A549 (cell line): ENCODE measurements around the gene SHC4. TPM values are rescaled to one million over a fixed set of nuclear protein-coding genes. Genes with fewer than 3 reads are reported as not detected.

ENCODE experiments used
- ATAC-seq, 2 experiments: fragments of 200-7000 bp in 1 of 2; fragments of >200 bp in 1 of 2; cut with Nextera tagmentation in 1 of 2; cut with Tn5 transposase in 1 of 2; 3 replicates each; pipeline versions ENCODE4 v1.8.0 to v1.9.1; 2018 to 2020; ENCODE audit warnings: mild to moderate bottlenecking in 1 of 2, moderate library complexity in 1 of 2
- CTCF ChIA-PET: fragments of 300-600 bp; sonication (Branson Sonifier 250); formaldehyde crosslinking; extraction: SDS; loops from one replicate; lab custom pipeline; 2021; ENCODE audit warnings: antibody characterized with exemption, inconsistent platforms; lab: Yijun Ruan, JAX
- POLR2A ChIA-PET: fragments of 350-600 bp; formaldehyde crosslinking; extraction: SDS; loops from one replicate; lab custom pipeline; 2021; ENCODE audit warnings: antibody characterized with exemption, inconsistent platforms; lab: Yijun Ruan, JAX
- DNase-seq, 2 experiments: peaks; one replicate each; pipeline versions ENCODE4 v3.0.0 to v3.0.0-alpha.2; 2011 to 2016; ENCODE audit warnings: low read depth in 1 of 2, low spot score in 1 of 2
- FAIRE-seq: peaks from 2 replicates; lab custom pipeline; 2011; peaks lifted over from hg19 to GRCh38; lab: Jason Lieb, UNC
- H3K27ac ChIP-seq, 2 experiments: fragments of >200 bp; sonication (Bioruptor Twin); formaldehyde crosslinking; 3 replicates each; pipeline ENCODE4 v1.5.1; 2016 to 2017
- H3K4me1 ChIP-seq: fragments of >200 bp; sonication (Bioruptor Twin); formaldehyde crosslinking; 3 replicates; pipeline ENCODE4 v1.6.1; 2016
- H3K4me2 ChIP-seq: fragments of >200 bp; sonication (Bioruptor Twin); formaldehyde crosslinking; 3 replicates; pipeline ENCODE4 v1.6.1; 2016
- H3K4me3 ChIP-seq: fragments of >200 bp; sonication (Bioruptor Twin); formaldehyde crosslinking; 3 replicates; pipeline ENCODE4 v1.5.1; 2016
- H3K9me3 ChIP-seq: fragments of >200 bp; sonication (Bioruptor Twin); formaldehyde crosslinking; 3 replicates; pipeline ENCODE4 v1.6.1; 2016
- ATOH8 ChIP-seq: fragments of 250-450 bp; sonication (Bioruptor Pico); IDR thresholded peaks from 2 replicates; pipeline ENCODE4 v1.5.0; 2020; ENCODE audit warnings: low read depth, mild to moderate bottlenecking, moderate library complexity
- BCL3 ChIP-seq: fragments of >200 bp; sonication (Bioruptor Twin); formaldehyde crosslinking; IDR thresholded peaks from 3 replicates; pipeline ENCODE4 v1.6.1; 2016
- BHLHE40 ChIP-seq: IDR thresholded peaks from 2 replicates; pipeline ENCODE4 v1.6.1; 2012; ENCODE audit warnings: low read depth, low read length, inconsistent platforms
- CBX2 ChIP-seq: fragments of 200-600 bp; sonication (generic); IDR thresholded peaks from 2 replicates; pipeline ENCODE4 v1.6.1; 2016; ENCODE audit warnings: low read depth, mild to moderate bottlenecking, borderline replicate concordance
- CBX8 ChIP-seq: fragments of 200-600 bp; sonication (generic); IDR thresholded peaks from 2 replicates; pipeline ENCODE4 v1.6.1; 2016
- EHMT2 ChIP-seq: fragments of 200-600 bp; sonication (generic); IDR thresholded peaks from 2 replicates; pipeline ENCODE4 v1.6.1; 2016; ENCODE audit warnings: antibody characterized with exemption, low read depth, mild to moderate bottlenecking, moderate library complexity
- EP300 ChIP-seq, 2 experiments: fragments of >200 bp; sonication (Bioruptor Twin); formaldehyde crosslinking; IDR thresholded peaks; 2 replicates in 1 of 2; 3 replicates in 1 of 2; pipeline ENCODE4 v1.6.1; 2016 to 2017
- FOSL2 ChIP-seq, 2 experiments: fragments of 450-650 bp in 1 of 2; fragments of >200 bp in 1 of 2; sonication (Bioruptor Twin) in 1 of 2; formaldehyde crosslinking; IDR thresholded peaks; 2 replicates each; pipeline versions ENCODE4 v1.5.0 to v1.6.1; 2016 to 2020; ENCODE audit warnings: mild to moderate bottlenecking in 1 of 2, moderate library complexity in 1 of 2
- MAFK ChIP-seq: fragments of 450-650 bp; IDR thresholded peaks from 2 replicates; pipeline ENCODE4 v1.6.1; 2014; ENCODE audit not compliant: partially characterized antibody
- NFE2L2 ChIP-seq: fragments of 150-350 bp; conservative IDR thresholded peaks from 2 replicates; pipeline ENCODE4 v1.6.1; 2014; ENCODE audit warnings: low read length
- PBX3 ChIP-seq: IDR thresholded peaks from 2 replicates; pipeline ENCODE4 v1.6.1; 2012
- PHF8 ChIP-seq: fragments of 200-600 bp; sonication (generic); IDR thresholded peaks from 2 replicates; pipeline ENCODE4 v1.6.1; 2016; ENCODE audit warnings: low read depth, mild to moderate bottlenecking, antibody characterized with exemption, moderate library complexity, borderline replicate concordance
- POLR2AphosphoS2 ChIP-seq: conservative IDR thresholded peaks from 2 replicates; pipeline ENCODE4 v1.6.1; 2012; ENCODE audit warnings: low read length, improper control_type of control experiment, inconsistent platforms
- RFX5 ChIP-seq: fragments of 450-650 bp; IDR thresholded peaks from 2 replicates; pipeline ENCODE4 v1.7.1; 2014; ENCODE audit warnings: antibody characterized with exemption, mild to moderate bottlenecking, moderate library complexity
- USF2 ChIP-seq: fragments of 450-650 bp; IDR thresholded peaks from 2 replicates; pipeline ENCODE4 v1.6.1; 2014; ENCODE audit warnings: antibody characterized with exemption
- WGBS: methylation state at CpG from one replicate; pipeline ENCODE4 v1.1.6; 2017; ENCODE audit errors: missing lambda C conversion rate; 5-methylcytosine and 5-hydroxymethylcytosine counted together
- polyA plus RNA-seq, 4 experiments: library from polyadenylated mRNA; depleted of rRNA in 3 of 4; stranded (reverse); fragments of >200 nt; fragmentation: RNase III in 1 of 4; extraction: RNeasy Plus Mini Kit Qiagen cat#74134 plus additional on column Dnase treatment in 1 of 4; gene quantifications; 2 replicates in 3 of 4; 3 replicates in 1 of 4; pipeline ENCODE4 v1.2.3, GENCODE V29; 2011 to 2017

Gene SHC4
- polyA plus RNA-seq, 2 of the 4 experiments (the other 2 are of a cell fraction), result 0.08 to 0.16 TPM

GRCh38 chr15:48800811-48801455 is 162.8 kb downstream of the SHC4 start (continued):
- TF ChIP-seq PBX3 (no peak), CBX8 (no peak), EHMT2 (no peak), FOSL2 (IDR thresholded peaks at IDR 0.05) (no peak), FOSL2 (CRISPR knock-in tag; IDR thresholded peaks at IDR 0.05) (no peak), ATOH8 (CRISPR knock-in tag) (no peak), NFE2L2 (no peak), MAFK (no peak)

GRCh38 chr15:48800245-48800644 is 163.5 kb downstream of the SHC4 start:
- Histone ChIP-seq H3K27ac (no peak overlapping the region), H3K4me3 (no peak overlapping the region), H3K4me1 (peaks cover 19% of the 10 kb centered on the region; the same call in 2 of the 3 replicates), H3K4me2 (no peak overlapping the region), H3K9me3 (no peaks in the 10 kb centered on the region)
- DNase-seq (no peak), FAIRE-seq (no peak), ATAC-seq (no peak)
- TF ChIP-seq RFX5 (no peak), CBX2 (no peak), BCL3 (no peak)
- 68% methylated on average over 1 of the region's 1 CpG for WGBS
- ChIA-PET POLR2A (no interaction called here), CTCF (interaction anchor here (1.2 to 2.6 kb wide), 2 partner anchors 61 to 442 kb away, joined by 5 to 13 read pairs; no protein-coding TSS in a partner anchor)

- 87% methylated on average over 1 of the region's 1 CpG for WGBS
- TF ChIP-seq FOSL2 (IDR thresholded peaks at IDR 0.05) (no peak), FOSL2 (CRISPR knock-in tag; IDR thresholded peaks at IDR 0.05) (no peak), POLR2AphosphoS2 (no peak), PBX3 (no peak), USF2 (no peak), BHLHE40 (no peak), PHF8 (no peak), EP300 (IDR thresholded peaks at IDR 0.05) (no peak)
- H3K27ac ChIP-seq, result no peak overlapping the region
- no peak overlapping the region for H3K4me3 ChIP-seq
- ChIA-PET CTCF (interaction anchor here (0.9 kb wide), 1 partner anchor 9 kb away, joined by 3 read pairs; no protein-coding TSS in a partner anchor), POLR2A (no interaction called here)
- ATAC-seq (no peak), DNase-seq (no peak), FAIRE-seq (no peak)
- H3K4me1 ChIP-seq, result peaks cover 28% of the 10 kb centered on the region
- no peaks in the 10 kb centered on the region for H3K9me3 ChIP-seq
- H3K4me2 ChIP-seq, result no peak overlapping the region
Observed at GRCh38 chr15:48798319-48798718, 165.4 kb downstream of the SHC4 start.
